Loucy (cell line): ENCODE data around the gene ZNF609.

ENCODE experiments used
- CTCF ChIP-seq: fragments of 200-600 bp; sonication (generic); conservative IDR thresholded peaks from 2 replicates; pipeline ENCODE4 v1.5.1; 2014; ENCODE audit warnings: mild to moderate bottlenecking, antibody characterized with exemption, low read length
- EZH2phosphoT487 ChIP-seq: fragments of 200-600 bp; IDR thresholded peaks from 2 replicates; pipeline ENCODE4 v1.6.1; 2018; ENCODE audit warnings: antibody characterized with exemption, mild to moderate bottlenecking, moderate library complexity, borderline replicate concordance

DNA sequence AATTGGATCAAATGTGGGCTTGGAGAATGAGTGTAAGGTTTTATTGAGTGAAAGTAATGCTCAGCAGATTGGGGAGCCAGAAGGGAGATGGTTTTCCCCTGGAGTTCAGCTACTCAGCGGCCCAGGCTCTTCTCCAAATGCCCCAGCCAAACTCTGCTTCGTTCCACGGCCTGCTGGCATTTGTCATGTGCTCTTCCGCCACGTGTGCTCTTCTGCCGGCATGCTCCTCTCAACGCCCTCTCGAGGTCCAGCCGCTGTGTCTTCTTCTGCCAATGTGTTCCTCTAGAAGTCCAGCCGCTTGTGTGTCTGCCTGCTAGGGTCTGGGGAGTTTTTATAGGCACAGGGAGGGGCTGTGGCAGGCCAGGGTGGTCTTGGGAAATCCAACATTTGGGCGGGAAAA is 158.2 kb downstream of the ZNF609 start:
- TF ChIP-seq CTCF: no peak
- no peak for TF ChIP-seq EZH2phosphoT487
